ENCODE data around the gene GRID2. TPM values are rescaled to one million over a fixed set of nuclear protein-coding genes. Genes with fewer than 3 reads are reported as not detected.

The GRID2 gene
- polyA plus RNA-seq, 1 donor (not counting 4 experiments of a cell fraction or from before 2014, with no cell fraction given), result not detected

DNA sequence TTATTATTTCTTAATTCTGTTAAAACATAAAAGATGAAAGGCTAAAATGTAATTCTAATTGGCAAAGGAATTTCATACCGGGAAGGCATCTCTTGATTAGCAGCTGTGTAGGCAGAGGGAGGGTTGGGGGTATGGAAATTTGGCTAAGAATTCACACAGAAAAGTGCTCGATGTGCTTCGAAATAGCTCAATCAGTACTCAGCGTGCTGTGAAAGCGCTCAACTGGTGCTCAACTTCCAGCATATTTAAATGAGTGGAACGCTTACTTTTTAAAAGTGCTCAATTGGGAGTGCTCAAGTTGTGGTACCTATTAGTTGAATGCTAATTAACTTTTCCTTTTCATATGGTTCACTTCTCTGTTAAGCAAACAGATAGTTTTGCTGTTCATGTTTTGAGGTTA is 828.9 kb downstream of the GRID2 start:
- Histone ChIP-seq H3K9me1 (ENCODE audit: control insufficient read depth, extremely low read depth, insufficient read depth, low read length) (no peaks in the 10 kb centered on the region), H3K36me3 (ENCODE audit: control insufficient read depth in 2 of 2, extremely low read depth in 1 of 2, insufficient read depth in 2 of 2, low read length in 2 of 2) (no peaks in the 10 kb centered on the region), H2AFZ (ENCODE audit: control insufficient read depth, low read length) (no peak overlapping the region), H3K79me2 (ENCODE audit: control insufficient read depth, insufficient read depth, low read length) (no peaks in the 10 kb centered on the region), H3K9me3 (ENCODE audit: control insufficient read depth, low read depth, low read length) (no peaks in the 10 kb centered on the region), H3K9ac (ENCODE audit: control insufficient read depth, extremely low read depth, insufficient read depth, low read length) (no peak overlapping the region), H3K4me2 (ENCODE audit: control insufficient read depth, extremely low read depth, insufficient read depth, low read depth, low read length) (no peak overlapping the region), H3K27me3 (ENCODE audit: control insufficient read depth, extremely low read depth, insufficient read depth, low read length) (no peaks in the 10 kb centered on the region), H3K4me3 (ENCODE audit: control insufficient read depth in 2 of 3, extremely low read depth in 1 of 3, insufficient read depth in 2 of 3, low read depth in 1 of 3, low read length in 3 of 3) (no peak overlapping the region), H3K27ac (ENCODE audit: control insufficient read depth, insufficient read depth, low read length) (no peak overlapping the region), H4K20me1 (ENCODE audit: control insufficient read depth, extremely low read depth, insufficient read depth, low read length) (no peaks in the 10 kb centered on the region), H3K4me1 (ENCODE audit: control insufficient read depth, extremely low read depth, insufficient read depth, low read length) (no peaks in the 10 kb centered on the region)
- dilution Hi-C loops (cut with MboI; ENCODE audit: extremely low pct_ligation_motif_present, low sequenced_read_pairs), result no loop called here
- TF ChIP-seq, protein P1, sequence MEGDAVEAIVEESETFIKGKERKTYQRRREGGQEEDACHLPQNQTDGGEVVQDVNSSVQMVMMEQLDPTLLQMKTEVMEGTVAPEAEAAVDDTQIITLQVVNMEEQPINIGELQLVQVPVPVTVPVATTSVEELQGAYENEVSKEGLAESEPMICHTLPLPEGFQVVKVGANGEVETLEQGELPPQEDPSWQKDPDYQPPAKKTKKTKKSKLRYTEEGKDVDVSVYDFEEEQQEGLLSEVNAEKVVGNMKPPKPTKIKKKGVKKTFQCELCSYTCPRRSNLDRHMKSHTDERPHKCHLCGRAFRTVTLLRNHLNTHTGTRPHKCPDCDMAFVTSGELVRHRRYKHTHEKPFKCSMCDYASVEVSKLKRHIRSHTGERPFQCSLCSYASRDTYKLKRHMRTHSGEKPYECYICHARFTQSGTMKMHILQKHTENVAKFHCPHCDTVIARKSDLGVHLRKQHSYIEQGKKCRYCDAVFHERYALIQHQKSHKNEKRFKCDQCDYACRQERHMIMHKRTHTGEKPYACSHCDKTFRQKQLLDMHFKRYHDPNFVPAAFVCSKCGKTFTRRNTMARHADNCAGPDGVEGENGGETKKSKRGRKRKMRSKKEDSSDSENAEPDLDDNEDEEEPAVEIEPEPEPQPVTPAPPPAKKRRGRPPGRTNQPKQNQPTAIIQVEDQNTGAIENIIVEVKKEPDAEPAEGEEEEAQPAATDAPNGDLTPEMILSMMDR (optimal IDR thresholded peaks at IDR 0.05 in 1 of 3, IDR thresholded peaks at IDR 0.05 in 1 of 3, conservative IDR thresholded peaks at IDR 0.05 in 1 of 3; ENCODE audit: extremely low read depth in 1 of 3, insufficient read depth in 2 of 3, low read length in 3 of 3), result no peak
- no peak for TF ChIP-seq EZH2 (IDR thresholded peaks at IDR 0.05; ENCODE audit: low read length)
- FAIRE-seq (no peak), DNase-seq (ENCODE audit: low read depth, low spot score) (no peak)

DNA sequence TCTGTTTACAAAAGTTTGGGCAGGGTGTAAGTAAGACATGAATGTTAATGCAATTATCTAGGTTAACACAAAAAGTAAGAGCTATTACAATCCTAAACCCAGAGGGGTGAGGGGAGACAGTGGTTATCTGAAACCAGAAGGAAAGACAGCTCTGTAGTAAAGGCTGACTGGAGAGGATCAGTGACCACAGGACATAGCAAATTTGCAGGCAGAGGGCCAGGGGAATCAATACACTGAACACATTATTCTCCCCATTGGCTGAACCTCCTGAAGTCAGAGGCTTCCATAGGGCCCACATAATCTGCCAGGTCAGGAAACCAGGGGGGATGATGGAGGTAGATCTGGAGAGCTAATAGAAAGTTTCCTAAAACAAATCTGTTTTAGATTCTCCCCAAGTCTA is 835.4 kb downstream of the GRID2 start:
- Histone ChIP-seq H3K27ac (ENCODE audit: control insufficient read depth, insufficient read depth, low read length) (no peak overlapping the region), H3K9me1 (ENCODE audit: control insufficient read depth, extremely low read depth, insufficient read depth, low read length) (no peaks in the 10 kb centered on the region), H4K20me1 (ENCODE audit: control insufficient read depth, extremely low read depth, insufficient read depth, low read length) (no peaks in the 10 kb centered on the region), H3K9ac (ENCODE audit: control insufficient read depth, extremely low read depth, insufficient read depth, low read length) (no peak overlapping the region), H2AFZ (ENCODE audit: control insufficient read depth, low read length) (no peak overlapping the region), H3K27me3 (ENCODE audit: control insufficient read depth, extremely low read depth, insufficient read depth, low read length) (no peaks in the 10 kb centered on the region), H3K4me1 (ENCODE audit: control insufficient read depth, extremely low read depth, insufficient read depth, low read length) (no peaks in the 10 kb centered on the region), H3K79me2 (ENCODE audit: control insufficient read depth, insufficient read depth, low read length) (no peaks in the 10 kb centered on the region), H3K4me2 (ENCODE audit: control insufficient read depth, extremely low read depth, insufficient read depth, low read depth, low read length) (no peak overlapping the region), H3K36me3 (ENCODE audit: control insufficient read depth in 2 of 2, extremely low read depth in 1 of 2, insufficient read depth in 2 of 2, low read length in 2 of 2) (no peaks in the 10 kb centered on the region), H3K4me3 (ENCODE audit: control insufficient read depth in 2 of 3, extremely low read depth in 1 of 3, insufficient read depth in 2 of 3, low read depth in 1 of 3, low read length in 3 of 3) (no peak overlapping the region), H3K9me3 (ENCODE audit: control insufficient read depth, low read depth, low read length) (no peaks in the 10 kb centered on the region)
- DNase-seq (ENCODE audit: low read depth, low spot score) (no peak), FAIRE-seq (no peak)
- dilution Hi-C loops (cut with MboI; ENCODE audit: extremely low pct_ligation_motif_present, low sequenced_read_pairs), result no loop called here
- TF ChIP-seq, protein P1 (optimal IDR thresholded peaks at IDR 0.05 in 1 of 3, IDR thresholded peaks at IDR 0.05 in 1 of 3, conservative IDR thresholded peaks at IDR 0.05 in 1 of 3; ENCODE audit: extremely low read depth in 1 of 3, insufficient read depth in 2 of 3, low read length in 3 of 3), result no peak
- no peak for TF ChIP-seq EZH2 (IDR thresholded peaks at IDR 0.05; ENCODE audit: low read length)
